ENCODE data around the gene EVC2.

Gene EVC2

DNA sequence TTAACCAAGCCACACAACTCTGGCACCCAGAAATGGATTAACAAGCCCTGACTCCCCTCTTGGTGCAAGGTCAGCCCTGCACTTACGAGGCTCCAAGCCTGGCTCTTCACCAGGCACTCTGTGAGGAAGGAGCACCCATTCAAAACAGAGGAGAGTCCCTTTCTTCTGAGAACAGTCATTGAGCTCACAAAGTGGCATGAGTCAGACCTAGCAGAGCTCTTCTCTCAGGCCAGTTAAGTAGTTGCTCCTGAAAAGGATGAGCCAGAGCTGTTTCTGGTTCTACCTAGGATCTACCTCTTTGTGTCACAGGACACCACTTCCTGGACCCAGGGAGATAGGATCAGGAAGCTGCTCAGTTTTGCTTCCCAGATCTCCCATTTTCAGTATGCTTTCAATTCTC lies 48.2 kb downstream of the EVC2 start:
- no peak for DNase-seq

DNA sequence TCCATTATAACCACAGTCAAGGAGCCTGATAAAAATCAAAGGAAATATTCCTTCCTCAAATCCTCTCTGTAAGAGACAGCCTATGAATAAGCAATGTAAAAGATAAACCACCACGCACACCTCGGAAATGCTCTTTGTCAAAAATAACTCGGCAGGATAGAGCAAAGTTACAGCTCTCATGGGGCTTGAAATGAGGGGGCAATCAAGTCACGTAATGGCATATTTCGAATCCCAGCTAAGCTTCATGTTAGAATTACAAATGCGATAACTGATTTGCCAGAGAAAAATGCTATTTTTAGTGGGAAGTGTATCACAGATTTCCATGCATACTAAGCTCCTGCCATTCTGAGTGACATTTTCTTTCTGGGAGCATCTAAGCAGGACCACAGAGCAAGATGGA lies 49.4 kb downstream of the EVC2 start:
- no peak for DNase-seq

DNA sequence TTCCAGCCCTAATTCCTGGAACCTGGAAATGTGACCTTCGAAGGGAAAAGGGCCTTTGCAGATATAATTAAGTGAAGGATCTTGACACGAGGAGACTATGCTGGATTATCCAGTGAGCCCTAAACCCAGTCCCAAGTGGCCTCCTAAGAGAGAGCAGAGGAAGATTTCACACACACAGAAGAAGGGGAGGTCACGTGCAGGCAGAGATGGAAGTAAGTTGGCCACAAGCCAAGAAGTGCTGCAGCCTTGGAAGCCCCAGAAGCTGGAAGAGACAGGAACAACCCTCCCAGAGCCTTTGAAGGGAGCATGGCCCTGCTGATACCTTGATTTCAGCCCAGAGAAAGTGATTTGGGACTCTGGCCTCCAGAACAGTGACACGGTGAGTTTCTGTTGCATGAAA lies 51.9 kb downstream of the EVC2 start:
- no peak for DNase-seq

DNA sequence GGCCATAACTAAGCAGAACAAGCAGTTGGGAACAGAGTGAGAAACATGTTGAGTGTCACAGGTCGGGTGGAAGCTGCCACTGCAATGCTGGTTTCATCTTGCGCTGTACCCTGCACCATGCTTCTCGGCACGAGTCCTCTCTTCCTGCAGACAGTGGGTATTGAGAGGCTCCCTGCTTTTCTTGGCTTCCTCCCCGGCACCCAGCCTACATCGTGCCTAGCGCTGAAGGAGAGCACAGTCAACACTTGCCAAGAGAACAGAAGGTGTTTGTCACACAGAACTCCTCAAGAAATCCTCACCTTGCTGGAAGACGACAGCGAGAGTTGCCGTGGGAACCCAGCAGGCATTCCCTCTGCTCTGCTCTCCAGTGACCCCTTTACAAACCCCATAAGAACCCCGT lies 53.6 kb downstream of the EVC2 start:
- no peak for DNase-seq

DNA sequence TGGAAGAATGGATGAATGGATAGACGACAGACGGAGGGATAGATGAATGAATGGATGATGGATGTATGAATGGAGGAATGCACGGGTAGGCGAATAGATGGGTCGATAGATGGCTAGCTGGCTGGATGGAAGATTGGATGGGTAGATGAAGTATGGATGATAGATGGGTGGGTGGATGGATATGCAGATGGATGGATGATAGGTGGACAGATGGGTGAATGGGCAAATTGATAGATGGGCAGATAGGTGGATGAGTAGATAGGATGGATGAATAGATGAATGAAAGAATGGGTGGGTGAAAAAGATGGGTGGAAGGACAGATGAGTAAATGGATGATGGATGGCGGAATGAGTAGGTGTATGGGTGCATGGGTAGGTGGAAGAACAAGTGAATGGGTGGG lies 57.3 kb downstream of the EVC2 start:
- DNase-seq = no peak

DNA sequence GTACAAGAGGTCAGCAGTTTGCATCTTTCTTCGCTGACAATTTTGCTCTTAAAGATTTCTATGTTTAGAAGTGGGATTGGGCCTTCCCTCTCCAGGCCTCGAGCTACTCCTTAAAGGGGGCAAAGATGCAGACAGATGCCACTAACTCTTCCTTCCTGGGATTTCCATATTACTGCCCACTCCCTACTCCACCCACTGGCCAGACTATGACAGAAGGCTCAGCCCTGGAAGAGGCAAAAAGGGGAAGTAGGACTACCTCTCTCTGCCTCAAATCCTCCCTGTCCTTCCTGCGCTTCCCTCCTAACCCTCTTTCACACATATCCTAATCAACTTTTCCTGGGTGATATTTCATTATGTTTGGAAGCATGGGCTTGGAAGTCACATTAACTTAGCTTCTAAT lies 58.3 kb downstream of the EVC2 start:
- no peak for DNase-seq

DNA sequence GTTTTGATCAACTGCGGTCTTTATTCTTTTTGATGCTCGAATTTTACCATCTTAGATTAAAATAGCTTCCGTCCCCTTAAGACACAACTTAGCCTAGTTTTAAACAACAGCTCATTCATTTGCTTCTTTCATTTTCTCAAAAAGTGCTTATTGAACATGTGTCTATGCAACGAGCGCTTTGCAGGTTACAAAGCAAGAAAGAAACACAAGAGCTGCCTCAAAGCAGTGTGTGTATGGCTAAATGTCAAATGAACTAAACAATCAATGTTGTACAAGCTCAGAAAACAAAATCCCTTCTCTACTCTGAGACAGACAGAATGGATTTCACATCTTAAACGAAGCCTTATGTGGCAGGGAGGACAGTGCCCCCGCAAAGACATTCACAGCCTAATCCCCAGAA lies 61.0 kb downstream of the EVC2 start:
- DNase-seq = no peak

DNA sequence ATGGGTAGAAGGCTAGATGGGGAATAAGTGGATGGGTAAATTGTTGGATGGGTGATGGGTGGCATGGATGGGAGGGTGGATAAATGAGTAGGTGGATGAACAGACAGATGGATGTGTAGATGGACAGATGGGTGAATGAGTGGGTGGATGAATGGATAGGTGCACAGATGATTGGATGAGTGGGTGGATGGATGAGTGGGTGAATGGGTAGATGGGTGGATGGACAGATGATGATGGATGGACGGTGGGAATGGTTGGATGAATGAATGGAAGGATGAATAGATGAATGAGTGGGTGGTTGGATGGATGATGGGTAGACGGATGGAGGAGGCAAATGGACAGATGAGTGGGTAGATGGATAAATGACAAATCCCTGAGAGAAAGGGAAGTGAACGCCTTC lies 68.3 kb downstream of the EVC2 start:
- DNase-seq = no peak

DNA sequence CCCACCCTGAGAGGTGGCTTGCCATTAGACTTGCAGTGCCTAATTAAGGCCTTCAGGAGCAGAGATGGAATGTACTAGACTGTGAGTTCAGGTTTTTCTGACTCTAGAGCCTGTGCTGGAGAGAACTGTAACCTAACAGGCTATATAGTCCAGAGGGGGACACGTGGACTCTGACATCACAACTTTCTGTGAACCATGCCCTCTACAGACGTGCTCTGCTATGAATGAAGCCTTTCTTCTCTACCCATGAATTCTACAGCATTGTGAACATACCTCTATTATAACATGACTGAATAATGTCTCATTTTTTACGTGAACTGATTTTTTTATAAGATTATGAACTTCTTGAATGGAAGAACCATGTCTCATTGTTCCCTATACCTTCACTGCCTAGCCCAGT lies 68.8 kb downstream of the EVC2 start:
- no peak for DNase-seq

DNA sequence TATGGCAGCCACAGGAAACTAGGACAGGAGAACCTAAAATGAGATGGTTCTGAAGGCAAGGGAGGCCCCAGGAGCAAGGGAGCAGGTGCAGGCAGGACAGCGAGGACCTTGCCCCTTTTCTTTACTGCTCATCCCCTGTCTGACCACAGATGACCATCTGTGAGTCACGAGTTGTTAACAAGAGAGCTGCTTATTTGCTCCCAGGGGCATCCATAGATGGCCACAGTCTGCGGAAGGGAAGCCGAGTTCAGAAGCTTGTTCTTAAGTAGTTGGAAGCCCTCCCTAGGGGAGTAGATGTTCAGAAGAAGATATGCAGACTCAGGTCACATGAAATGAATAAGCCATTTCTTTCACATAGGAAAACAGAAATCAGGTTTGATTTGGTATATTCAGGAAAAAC lies 69.4 kb downstream of the EVC2 start:
- no peak for DNase-seq

DNA sequence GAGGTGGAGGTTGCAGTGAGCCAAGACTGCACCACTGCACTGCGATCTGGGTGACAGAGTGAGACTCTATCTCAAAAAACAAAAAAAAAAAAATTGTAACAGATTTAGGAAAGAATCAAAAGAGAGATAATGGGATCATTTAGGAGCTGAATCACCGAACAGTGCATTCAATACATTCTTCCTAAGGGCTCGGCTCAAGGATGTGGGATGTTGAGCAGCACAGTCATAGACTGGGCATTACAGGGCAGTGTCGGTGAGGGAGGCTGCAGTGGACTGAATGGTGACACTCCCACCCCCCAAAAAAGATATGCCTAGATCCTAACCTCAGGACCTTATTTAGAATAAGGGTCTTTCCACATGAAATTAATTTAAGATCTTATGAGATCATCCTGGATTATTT lies 70.0 kb downstream of the EVC2 start:
- DNase-seq = no peak

DNA sequence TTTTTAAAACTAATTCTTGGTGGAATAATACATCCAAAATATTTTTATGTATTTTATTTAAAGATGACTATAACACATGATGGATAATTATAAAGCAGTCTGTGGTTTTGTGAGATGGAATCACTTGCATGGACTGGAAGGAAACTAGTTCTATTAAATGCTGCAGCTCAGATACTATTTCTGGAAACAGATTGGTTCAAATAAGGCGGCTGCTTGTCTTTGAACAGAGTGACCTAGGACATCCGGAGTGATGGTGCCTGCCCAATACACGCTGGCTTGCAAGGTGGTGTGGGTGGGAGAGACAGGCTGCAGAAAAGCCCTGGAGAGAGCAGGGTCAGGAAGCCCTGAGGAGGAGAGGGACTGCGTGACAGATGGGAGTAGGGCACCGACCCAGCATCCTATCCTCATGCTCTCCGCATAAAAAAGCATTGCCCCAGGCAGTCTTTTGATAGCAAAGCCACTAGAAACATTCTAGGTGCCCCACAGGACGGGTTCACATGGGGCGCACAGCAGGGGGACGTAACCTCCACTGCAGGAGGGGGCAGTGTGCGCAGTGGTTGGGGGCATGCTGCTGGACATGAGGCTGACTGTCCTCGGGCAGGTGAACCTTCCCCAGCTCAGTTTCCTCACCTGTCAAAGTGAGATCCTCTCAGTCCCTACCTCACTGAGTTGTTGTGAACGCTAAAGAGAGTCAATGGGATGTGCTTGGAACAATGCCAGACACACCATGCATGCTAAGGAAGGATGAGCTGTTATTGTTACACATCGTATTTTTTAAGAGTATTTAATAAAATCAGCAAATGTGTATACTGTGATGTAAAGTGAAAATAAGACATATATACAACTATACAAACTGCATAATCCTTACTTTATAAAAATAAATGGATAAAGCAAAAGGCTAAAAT lies 71.3 kb downstream of the EVC2 start:
- DNase-seq = no peak

DNA sequence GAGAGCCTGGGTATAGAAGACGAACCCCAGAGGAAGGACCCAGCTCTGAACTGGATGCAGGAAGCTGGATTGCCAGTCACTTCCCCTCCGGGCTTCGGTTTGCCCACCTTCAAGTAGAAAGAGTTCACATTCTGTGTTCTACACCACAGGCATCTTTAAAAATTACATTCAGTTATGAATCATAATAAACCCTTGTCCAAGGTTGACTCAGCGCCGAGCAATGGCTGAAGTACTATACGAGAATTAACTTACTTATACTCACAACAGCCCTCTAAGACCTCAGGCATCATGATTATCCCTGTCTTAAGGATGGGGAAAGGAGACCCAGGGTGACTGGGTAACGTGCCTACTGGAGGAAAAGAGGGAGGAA lies 72.5 kb downstream of the EVC2 start:
- no peak for DNase-seq

DNA sequence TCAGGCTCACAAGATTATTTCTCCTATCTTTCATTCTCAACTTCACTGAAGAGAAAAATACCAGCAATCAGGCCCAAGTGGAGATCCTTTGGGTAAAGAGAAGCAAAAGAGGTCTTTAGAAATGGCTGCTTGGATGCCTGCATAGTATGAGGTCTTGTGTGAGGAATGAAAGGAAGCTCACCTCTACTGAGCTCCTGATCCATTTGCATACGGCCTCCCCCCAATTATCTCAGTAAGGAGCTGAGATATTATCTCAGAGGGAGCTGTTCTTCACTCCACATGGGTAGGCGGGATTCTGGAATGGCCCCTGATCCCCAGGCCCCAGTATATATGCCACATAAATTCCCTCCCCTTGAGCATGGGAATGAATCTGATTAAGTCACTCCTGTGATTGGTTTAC lies 75.8 kb downstream of the EVC2 start:
- DNase-seq = no peak

DNA sequence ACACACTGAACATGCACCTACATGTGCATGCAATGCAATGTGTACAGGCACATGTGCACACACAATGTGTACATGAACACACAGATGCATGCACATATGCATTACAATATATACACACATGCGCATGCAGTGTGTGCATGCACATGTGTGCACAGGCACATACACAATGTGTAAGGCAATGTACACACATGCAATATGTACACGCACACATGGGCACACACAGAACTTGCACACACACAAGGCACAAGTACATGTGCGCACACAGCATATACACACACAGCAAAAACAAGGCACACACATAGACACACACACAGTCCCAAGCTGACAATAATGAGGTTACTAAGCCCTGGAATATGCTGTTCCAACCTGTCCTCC lies 76.3 kb downstream of the EVC2 start:
- no peak for DNase-seq

DNA sequence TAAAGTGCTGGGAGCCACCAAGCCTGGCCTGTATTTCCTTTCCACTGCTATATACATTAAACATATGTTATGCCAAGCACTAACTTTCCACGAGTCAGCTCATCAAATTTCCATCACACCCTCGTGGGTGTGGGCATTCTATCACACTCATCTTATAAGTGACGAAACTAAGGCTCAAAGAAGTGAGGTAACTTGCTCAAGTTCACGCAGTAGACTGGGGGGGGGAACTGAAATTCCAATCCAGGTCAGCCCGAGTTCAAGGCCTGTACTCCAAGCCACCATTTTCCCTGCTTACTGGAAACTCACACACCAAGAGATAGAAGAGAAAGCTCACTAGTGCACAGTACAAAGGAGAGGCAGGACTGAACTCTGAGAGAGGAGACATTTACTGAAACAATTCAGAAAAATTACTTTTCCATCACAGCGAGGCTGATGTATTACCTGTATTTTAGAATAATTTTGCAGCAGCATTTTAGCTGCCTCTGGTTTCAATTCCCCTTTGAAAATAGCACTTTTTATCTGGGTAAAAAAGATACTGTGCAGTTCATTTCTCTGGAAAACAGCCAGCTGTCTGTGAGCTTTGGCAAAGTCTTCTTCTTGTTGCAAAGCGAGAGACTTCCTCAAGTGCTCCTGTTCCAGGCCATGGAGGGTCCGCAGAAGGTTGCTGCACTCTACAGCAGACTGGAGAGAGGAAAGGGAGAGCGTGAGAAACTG lies 76.8 kb downstream of the EVC2 start:
- DNase-seq = no peak

DNA sequence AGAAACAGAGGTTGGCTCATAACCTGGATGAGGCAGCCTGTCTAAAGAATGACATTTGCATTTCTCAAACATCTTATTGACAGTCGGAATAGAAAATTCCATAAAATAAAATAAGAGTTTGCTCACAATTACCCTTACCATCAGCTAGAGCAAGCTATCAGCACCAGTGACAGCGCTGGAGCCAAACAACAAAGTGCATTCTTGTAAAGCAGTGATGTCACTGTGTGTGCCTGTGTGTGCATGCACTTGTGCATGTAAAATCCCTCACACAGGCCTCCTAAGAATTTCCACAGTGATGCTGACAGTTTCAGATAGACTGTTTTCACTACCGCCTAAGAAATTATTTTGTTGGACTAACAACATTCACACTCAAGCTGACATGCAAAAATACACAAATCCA lies 77.6 kb downstream of the EVC2 start:
- DNase-seq = no peak

DNA sequence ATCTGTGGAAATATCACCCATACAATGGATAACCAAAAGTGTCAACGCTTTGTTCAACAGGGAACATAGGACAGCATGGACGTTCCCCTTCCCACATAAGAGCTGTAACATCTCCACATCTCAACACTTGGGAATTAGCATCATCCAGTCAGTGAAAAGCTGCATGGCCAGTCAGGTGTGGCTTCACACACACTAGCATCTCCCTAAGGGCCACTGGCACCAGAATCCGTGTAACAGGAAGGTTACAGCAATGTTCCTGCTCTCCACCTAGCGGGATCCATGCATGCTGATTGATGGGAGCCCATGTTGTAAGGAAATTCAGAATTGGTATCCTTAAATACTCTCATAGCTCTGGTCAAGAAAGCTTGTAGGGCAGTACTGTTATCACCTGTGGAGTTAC lies 78.8 kb downstream of the EVC2 start:
- no peak for DNase-seq

DNA sequence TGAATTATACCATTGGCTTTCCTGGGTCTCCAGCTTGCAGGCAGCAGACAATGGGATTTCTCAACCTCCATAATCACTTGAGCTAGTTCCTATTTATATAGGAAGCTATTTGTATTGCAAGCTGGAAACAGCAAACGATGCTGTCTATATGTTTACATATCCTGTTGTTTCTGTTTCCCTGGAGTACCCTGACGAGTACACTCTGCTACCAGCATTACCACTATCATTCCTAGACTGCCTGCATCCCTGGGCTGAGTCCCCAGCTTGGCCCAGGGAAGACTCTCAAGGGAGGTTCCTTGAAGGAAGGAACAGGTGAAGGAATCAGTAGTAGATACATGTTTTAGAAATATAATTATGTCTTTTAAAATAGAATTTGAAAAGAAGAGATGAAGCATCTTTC lies 81.4 kb downstream of the EVC2 start:
- no peak for DNase-seq

DNA sequence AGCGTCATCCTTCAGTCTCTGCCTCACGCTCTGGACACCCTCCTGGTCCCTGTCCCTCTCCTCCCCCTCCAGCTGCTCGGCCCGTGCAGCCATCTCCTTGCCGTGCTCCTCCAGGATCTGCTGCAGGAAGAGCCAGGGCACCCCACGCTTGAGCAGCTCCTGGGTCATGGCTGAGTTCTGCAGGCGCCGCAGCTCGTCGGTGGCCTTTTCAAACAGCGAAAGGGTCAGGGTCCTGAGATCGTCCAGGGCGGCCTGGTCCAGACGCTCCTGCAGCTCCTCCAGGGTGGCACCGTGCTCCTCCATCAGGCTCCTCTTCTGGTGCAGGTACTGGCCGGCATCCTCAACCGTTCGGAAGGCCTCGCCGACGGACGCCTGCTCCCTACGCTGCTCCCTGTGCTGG lies 85.8 kb downstream of the EVC2 start:
- no peak for DNase-seq

DNA sequence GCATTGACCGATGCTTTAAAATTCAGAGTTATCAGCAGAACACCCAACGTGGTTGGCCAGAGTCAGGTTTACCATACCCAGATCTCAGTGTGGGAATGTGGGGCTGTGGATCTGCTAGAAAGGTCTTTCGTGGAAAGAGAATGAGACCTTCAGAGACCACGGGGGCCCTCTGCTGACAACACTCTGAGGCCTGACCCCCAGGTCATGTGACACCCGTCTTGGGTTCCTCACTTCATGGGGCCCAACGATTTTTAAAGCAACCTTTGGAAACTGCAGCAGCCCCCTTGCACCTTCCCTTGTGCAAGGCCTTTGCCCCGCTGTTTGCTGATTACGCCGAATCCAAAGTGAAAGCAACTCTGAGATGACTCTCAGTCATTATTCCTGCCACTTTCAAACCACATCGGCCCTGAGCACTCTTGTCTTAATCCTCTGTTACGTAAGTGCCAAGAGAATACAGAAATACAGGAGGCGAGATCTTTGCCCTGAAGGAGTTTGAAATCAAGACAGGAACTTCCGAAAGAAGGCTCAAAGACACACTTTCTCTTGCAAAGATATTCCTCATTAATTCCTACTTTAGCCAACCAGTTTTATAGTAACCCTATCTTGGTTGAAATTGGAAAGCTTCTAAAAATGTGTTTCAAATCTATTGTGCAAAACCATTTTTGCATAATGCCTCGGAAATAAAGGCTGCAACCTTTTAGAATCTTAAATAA lies 88.3 kb downstream of the EVC2 start:
- no peak for DNase-seq

DNA sequence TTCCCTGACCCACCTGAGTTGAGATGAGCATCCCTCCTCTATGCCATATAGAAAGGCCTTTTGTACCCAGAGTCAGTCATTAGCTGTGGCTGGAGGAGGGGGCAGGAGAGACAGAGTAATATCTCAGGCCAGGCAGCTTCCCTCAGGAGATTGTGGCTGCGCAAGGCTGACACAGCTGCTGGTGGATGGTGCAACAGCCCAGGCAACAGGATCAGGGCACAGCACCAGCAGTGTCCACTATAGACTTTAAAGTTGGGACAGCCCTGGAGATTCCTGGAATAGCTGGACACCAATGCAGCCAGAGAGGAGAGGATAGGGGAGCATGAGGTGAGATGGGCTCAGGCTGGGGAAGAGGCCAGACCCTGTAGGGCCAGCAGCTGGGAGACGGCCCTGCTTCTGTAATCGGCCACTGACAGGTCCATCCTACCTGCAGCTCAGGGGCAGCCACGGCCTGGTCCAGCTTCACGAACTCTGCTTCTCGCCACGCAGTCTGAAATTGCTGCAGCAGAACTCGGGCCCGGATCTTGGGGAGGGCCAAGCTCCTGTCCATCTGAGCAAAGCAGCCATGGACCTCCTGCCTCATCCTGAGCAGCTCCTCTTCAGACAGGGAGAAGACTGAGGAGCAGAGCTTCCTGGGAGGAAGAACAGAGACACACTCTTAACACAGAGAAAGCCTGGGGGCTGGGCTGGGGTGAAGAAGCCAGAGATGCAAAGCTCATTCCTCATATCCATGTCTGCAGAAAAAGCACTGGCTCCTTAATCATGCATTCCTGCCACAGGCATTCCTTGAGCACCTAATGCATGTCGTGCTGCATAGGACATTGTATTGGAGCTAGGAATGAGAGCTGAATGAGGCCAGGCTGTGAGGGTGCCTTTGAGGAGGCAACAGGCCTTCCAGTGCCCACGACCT lies 90.1 kb downstream of the EVC2 start:
- DNase-seq = no peak

DNA sequence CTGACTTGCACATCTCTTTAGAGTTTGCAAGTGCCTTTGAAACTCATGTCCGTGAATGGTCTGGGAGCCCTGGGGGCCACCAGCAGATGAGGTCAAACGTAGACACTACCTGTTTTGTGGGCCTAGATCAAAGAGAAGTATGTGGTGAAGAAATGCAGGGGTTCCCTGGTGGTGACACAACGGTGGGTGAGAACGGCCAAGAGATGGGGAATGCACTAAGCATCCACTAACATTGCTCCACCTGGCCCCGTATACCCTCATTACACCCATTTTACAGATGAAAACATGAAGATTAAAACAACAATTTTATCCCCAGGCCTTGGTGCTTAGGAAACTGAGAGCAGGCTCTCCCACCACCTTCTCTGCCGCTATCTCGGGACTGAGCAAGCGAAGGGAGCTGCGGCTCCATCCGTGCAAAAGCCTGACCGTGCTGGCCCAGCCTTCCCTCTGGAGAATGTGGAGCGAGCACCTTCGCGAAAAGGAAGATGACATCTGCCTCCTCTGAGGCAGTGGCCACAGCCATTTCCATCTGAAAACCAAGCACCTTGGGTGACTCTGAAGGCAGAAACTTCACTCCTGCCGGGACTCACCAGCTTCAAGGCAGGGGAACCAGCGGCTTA lies 91.9 kb downstream of the EVC2 start:
- DNase-seq = no peak
